Measurements from ENCODE around the gene S1PR5. TPM values are rescaled to one million over a fixed set of nuclear protein-coding genes. Genes with fewer than 3 reads are reported as not detected.
"Not testable (repeated sequence)": the region's sequence is repeated elsewhere in the genome, so short reads cannot be mapped to it uniquely, and the experiment has no call there.

The S1PR5 gene
- total and polyA plus RNA-seq, 3 experiments from 2014 or later = 1.5 to 90.3 (median 1.8) TPM

DNA sequence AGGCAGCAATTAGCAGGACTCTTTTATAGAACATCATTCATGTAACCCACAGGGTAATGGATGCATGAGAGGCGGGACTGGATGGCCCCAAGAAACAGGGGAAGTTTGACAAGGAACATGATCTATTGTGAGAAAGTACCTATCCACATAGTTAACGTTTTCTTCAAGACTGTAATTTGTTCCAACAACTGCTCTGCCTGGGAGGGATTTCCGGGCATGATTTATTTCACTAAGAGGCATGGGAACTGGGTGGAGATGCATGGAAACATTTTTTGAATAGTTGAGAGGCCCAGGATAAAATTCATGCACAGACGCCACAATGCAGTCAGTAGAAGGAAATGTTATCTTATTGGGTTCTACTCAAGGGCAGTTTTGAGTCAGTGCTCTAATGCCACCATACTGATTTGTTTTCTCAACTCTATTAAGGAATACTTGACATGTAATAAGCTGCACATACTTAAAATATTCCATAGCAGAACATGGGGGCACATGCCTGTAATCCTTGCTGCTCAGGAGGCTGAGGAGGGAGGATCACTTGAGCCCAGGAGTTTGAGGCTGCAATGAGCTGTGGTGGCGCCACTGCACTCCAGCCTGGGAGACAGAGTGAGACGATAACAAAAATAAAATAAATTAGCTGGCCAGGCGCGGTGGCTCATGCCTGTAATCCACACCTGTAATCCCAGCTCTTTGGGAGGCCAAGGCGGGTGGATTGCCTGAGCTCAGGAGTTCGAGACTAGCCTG is 16.6 kb upstream of the S1PR5 start:
- no peaks in the 10 kb centered on the region for H3K9me3 ChIP-seq (ENCODE audit: low read length)
- no peak overlapping the region for H3K27ac ChIP-seq (ENCODE audit: low read depth, low read length)
- H3K9me3 Mint-ChIP-seq = no peaks in the 10 kb centered on the region
- no peaks in the 10 kb centered on the region for H3K4me1 ChIP-seq (ENCODE audit: insufficient read depth, low read length)
- peak overlapping the region in 1 of 8 donors; percentile 18 for H3K27ac Mint-ChIP-seq
- no peak for DNase-seq
- no peaks in the 10 kb centered on the region for H3K27me3 ChIP-seq (ENCODE audit: insufficient read depth, low read length, poor library complexity, severe bottlenecking)
- no peak overlapping the region for H3K4me3 Mint-ChIP-seq
- ChIA-PET CTCF (interaction anchor here (1.2 kb wide), 1 partner anchor 38 kb away, joined by 6 read pairs; no protein-coding TSS in a partner anchor), POLR2A (no interaction called here)
- no peaks in the 10 kb centered on the region for H3K36me3 Mint-ChIP-seq
- peaks cover 0 to 3% (median 0%) of the 10 kb centered on the region in 3 donors for H3K4me1 Mint-ChIP-seq
- H3K27me3 Mint-ChIP-seq = peaks cover 4 to 20% of the 10 kb centered on the region in 2 donors
- no peak overlapping the region for H3K4me3 ChIP-seq (ENCODE audit: low read length)
- no peaks in the 10 kb centered on the region for H3K36me3 ChIP-seq (ENCODE audit: insufficient read depth, low read length)

DNA sequence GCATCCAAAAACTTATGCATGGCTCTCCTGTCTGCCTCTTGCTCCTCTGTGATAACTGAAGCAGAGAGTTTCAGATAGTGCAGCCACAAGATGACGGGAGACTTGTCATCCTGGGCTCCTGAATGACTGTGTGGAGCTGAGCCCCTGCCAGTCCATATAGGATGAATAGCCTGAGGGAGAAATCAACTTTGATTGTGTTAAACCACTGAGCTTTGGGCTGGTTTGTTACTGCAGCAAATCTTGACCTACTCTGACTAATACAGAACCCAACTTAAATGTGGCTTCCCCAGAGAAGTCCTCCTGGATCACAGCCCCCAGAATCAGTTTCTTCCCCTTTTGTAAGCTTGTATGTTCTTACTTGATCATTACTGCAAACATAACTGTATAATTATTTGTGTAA is 15.2 kb upstream of the S1PR5 start:
- Mint-ChIP-seq H3K36me3 (no peaks in the 10 kb centered on the region), H3K4me3 (no peak overlapping the region), H3K9me3 (no peaks in the 10 kb centered on the region), H3K27ac (no peak overlapping the region), H3K27me3 (peaks cover 4 to 11% of the 10 kb centered on the region in 2 donors), H3K4me1 (peaks cover 0 to 3% (median 0%) of the 10 kb centered on the region in 3 donors)
- H3K4me3 ChIP-seq (ENCODE audit: low read length) = no peak overlapping the region
- no peaks in the 10 kb centered on the region for H3K36me3 ChIP-seq (ENCODE audit: insufficient read depth, low read length)
- H3K9me3 ChIP-seq (ENCODE audit: low read length) = no peaks in the 10 kb centered on the region
- CTCF ChIA-PET = interaction anchor here (0.8 kb wide), 1 partner anchor 22 kb away, joined by 3 read pairs; no protein-coding TSS in a partner anchor
- H3K27me3 ChIP-seq (ENCODE audit: insufficient read depth, low read length, poor library complexity, severe bottlenecking) = no peaks in the 10 kb centered on the region
- no peaks in the 10 kb centered on the region for H3K4me1 ChIP-seq (ENCODE audit: insufficient read depth, low read length)
- POLR2A ChIA-PET = no interaction called here
- no peak for DNase-seq
- H3K27ac ChIP-seq (ENCODE audit: low read depth, low read length) = no peak overlapping the region

DNA sequence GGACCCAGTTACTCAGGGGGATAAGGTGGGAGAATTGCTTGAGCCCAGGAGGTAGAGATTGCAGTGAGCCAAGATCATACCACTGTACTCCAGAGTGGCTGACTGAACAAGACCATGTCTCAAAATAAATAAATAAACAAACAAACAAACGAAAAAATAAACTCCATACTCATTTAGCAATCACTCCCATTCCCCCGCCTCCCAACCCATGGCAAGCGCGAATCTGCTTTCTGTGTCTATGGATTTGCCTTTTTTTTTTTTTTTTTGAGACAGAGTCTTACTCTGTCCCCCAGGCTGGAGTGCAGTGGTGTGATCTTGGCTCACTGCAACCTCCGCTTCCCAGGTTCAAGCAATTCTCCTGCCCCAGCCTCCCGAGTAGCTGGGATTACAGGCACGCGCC is 9.6 kb upstream of the S1PR5 start:
- peaks cover 5 to 16% (median 10%) of the 10 kb centered on the region in 3 donors for H3K4me1 Mint-ChIP-seq
- H3K27ac Mint-ChIP-seq; H3K9me3 Mint-ChIP-seq; H3K36me3 Mint-ChIP-seq; H3K27me3 ChIP-seq (ENCODE audit: insufficient read depth, low read length, poor library complexity, severe bottlenecking); H3K36me3 ChIP-seq (ENCODE audit: insufficient read depth, low read length); H3K4me3 ChIP-seq (ENCODE audit: low read length); H3K27me3 Mint-ChIP-seq; DNase-seq; H3K9me3 ChIP-seq (ENCODE audit: low read length); CTCF ChIA-PET; H3K27ac ChIP-seq (ENCODE audit: low read depth, low read length); H3K4me1 ChIP-seq (ENCODE audit: insufficient read depth, low read length); H3K4me3 Mint-ChIP-seq: not testable (repeated sequence)
- POLR2A ChIA-PET = interaction anchor here (0.7 kb wide), 1 partner anchor 1387 kb away, joined by 3 read pairs; the partner anchor contains the start of gene ZNF317

DNA sequence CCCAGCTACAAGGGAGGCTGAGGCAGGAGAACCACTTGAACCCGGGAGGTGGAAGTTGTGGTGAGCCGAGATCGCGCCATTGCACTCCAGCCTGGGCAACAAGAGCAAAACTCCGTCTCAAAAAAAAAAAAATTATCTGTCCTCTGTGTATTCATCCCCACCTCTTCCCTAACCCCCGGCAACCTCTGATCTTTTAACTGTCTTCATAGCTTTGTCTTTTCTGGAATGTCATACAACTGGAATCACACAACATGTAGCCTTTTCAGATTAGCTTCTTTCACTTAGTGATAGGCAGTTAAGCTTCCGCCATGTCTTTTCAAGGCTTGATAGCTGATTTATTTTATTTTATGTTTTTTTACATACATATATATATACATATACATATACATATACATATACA is 8.4 kb upstream of the S1PR5 start:
- Mint-ChIP-seq H3K4me3 (no peak overlapping the region), H3K27ac (no peak overlapping the region), H3K36me3 (no peaks in the 10 kb centered on the region), H3K4me1 (peaks cover 5 to 18% (median 10%) of the 10 kb centered on the region in 3 donors), H3K27me3 (peaks cover 0 to 2% of the 10 kb centered on the region in 2 donors), H3K9me3 (no peaks in the 10 kb centered on the region)
- Histone ChIP-seq H3K4me3 (ENCODE audit: low read length) (no peak overlapping the region), H3K36me3 (ENCODE audit: insufficient read depth, low read length) (no peaks in the 10 kb centered on the region), H3K27me3 (ENCODE audit: insufficient read depth, low read length, poor library complexity, severe bottlenecking) (no peaks in the 10 kb centered on the region), H3K4me1 (ENCODE audit: insufficient read depth, low read length) (peaks cover 6% of the 10 kb centered on the region), H3K9me3 (ENCODE audit: low read length) (no peaks in the 10 kb centered on the region), H3K27ac (ENCODE audit: low read depth, low read length) (no peak overlapping the region)
- CTCF ChIA-PET = interaction anchor here (1.3 kb wide), 1 partner anchor 9 kb away, joined by 3 read pairs; the partner anchor contains the start of gene S1PR5
- POLR2A ChIA-PET = interaction anchor here (0.7 kb wide), 1 partner anchor 46 kb away, joined by 3 read pairs; no protein-coding TSS in a partner anchor
- DNase-seq = no peak

DNA sequence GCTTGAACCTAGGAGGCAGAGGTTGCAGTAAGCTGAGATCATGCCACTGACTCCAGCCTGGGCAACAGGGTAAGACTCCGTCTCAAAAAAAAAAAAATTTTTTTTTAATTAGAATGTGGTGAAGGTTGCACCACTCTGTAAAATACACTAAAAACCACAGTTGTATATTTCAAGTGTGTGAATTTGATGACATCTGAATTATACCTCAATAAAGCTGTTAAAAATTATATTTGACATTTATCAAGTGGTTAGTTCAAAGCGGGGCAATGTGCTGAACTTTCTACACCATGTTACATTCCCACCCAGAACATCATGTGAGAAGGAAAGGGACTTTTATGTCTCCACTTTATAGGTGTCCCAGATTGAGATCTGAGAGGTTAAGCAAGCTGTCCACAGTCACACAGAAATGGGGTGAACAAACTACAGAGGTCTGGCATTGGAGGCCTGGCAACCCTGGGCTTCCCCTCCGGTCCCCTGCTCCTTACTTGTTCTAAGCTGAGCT is 5.9 kb upstream of the S1PR5 start:
- Histone ChIP-seq H3K27me3 (ENCODE audit: insufficient read depth, low read length, poor library complexity, severe bottlenecking) (peaks cover 8% of the 10 kb centered on the region), H3K36me3 (ENCODE audit: insufficient read depth, low read length) (no peaks in the 10 kb centered on the region), H3K4me1 (ENCODE audit: insufficient read depth, low read length) (peaks cover 24% of the 10 kb centered on the region), H3K27ac (ENCODE audit: low read depth, low read length) (no peak overlapping the region), H3K4me3 (ENCODE audit: low read length) (no peak overlapping the region), H3K9me3 (ENCODE audit: low read length) (no peaks in the 10 kb centered on the region)
- peak in 2 of 5 donors; percentile 46 to 64 for DNase-seq
- H3K4me3 Mint-ChIP-seq = peak overlapping the region in 6 of 7 donors; percentile 43 to 57 (median 50)
- no peaks in the 10 kb centered on the region for H3K36me3 Mint-ChIP-seq
- peak overlapping the region; percentile 68 to 94 (median 90) for H3K27ac Mint-ChIP-seq
- POLR2A ChIA-PET = interaction anchor here (0.6 to 0.7 kb wide), 3 partner anchors 562 to 1434 kb away, joined by 4 to 9 read pairs (median 7); no protein-coding TSS in a partner anchor
- no peaks in the 10 kb centered on the region for H3K9me3 Mint-ChIP-seq
- CTCF ChIA-PET = interaction anchor here (0.6 to 2.3 kb wide), 7 partner anchors 11 to 121 kb away, joined by 3 to 7 read pairs (median 3); no protein-coding TSS in a partner anchor
- peaks cover 11 to 16% of the 10 kb centered on the region in 2 donors for H3K27me3 Mint-ChIP-seq
- peaks cover 23 to 37% (median 29%) of the 10 kb centered on the region in 3 donors for H3K4me1 Mint-ChIP-seq

DNA sequence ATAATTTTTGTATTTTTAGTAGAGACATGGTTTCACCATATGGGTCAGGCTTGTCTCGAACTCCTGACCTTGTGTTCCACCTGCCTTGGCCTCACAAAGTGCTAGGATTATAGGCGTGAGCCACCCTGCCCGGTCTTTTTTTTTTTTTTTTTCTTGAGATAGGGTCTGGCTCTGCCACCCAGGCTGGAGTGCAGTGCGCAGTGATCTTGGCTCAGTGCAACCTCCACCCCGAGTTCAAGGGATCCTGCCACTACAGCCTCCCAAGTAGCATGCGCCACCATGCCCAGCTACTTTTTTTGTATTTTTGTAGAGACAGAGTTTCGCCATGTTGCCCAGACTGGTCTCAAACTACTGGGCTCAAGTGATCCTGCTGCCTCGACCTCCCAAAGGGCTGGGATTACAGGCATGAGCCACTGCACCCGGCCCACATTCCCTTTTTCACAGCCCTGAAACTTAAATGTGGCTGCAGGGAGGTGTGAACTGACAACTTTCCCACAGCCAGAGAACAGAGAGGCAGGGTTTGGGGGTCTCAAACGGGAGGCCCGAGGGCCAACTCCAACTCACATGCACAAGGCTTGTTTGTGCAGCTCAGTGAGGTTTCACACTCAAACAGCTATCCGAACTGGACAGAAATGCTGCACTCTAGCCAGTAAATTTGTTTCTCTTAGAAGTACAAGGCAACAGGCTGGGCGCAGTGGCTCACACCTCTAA is 4.4 kb upstream of the S1PR5 start:
- Histone ChIP-seq H3K27ac (ENCODE audit: low read depth, low read length) (no peak overlapping the region), H3K36me3 (ENCODE audit: insufficient read depth, low read length) (no peaks in the 10 kb centered on the region), H3K4me3 (ENCODE audit: low read length) (no peak overlapping the region), H3K27me3 (ENCODE audit: insufficient read depth, low read length, poor library complexity, severe bottlenecking) (peaks cover 13% of the 10 kb centered on the region), H3K4me1 (ENCODE audit: insufficient read depth, low read length) (peaks cover 31% of the 10 kb centered on the region), H3K9me3 (ENCODE audit: low read length) (no peaks in the 10 kb centered on the region)
- Mint-ChIP-seq H3K4me3 (peak overlapping the region in 3 of 7 donors; percentile 33 to 71 (median 51)), H3K9me3 (no peaks in the 10 kb centered on the region), H3K36me3 (peaks cover 0 to 3% (median 2%) of the 10 kb centered on the region in 3 donors), H3K27ac (peak overlapping the region in 6 of 8 donors; percentile 33 to 92 (median 69)), H3K4me1 (peaks cover 29 to 45% (median 37%) of the 10 kb centered on the region in 3 donors), H3K27me3 (peaks cover 17 to 22% of the 10 kb centered on the region in 2 donors)
- ChIA-PET POLR2A (interaction anchor here (0.7 kb wide), 1 partner anchor 94 kb away, joined by 5 read pairs; no protein-coding TSS in a partner anchor), CTCF (interaction anchor here (1.1 to 2.3 kb wide), 2 partner anchors 9 to 59 kb away, joined by 3 to 7 read pairs; no protein-coding TSS in a partner anchor)
- no peak for DNase-seq

DNA sequence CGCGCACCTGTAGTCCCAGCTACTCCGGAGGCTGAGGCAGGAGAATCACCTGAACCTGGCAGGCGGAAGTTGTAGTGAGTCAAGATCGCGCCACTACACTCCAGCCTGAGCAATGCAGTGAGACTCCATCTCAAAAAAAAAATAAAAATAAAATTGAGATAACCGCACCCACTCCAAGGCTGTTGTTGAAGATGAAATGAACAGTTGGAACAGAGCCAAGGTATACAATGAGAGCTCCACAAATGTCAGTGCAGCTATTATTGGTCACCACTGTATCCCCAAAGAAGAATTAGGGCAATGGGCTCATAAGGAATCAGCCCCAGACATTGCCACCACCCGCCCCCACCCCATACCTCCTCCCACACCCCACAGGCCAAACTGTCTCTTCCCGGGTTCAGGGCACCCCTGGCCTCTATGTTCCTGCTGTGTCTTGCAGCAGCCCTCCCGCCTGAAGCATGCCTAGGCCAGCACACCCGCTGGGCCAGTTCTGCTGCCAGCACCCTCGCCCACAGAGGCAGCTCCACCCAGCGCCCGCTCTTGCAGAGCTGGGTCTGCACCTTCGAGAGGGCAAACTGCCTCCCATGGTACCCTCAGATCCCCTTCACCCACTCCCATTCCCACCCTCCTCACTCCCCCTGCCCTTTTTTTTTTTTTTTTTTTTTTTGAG is 3.5 kb upstream of the S1PR5 start:
- peaks cover 23 to 29% of the 10 kb centered on the region in 2 donors for H3K27me3 Mint-ChIP-seq
- H3K27me3 ChIP-seq (ENCODE audit: insufficient read depth, low read length, poor library complexity, severe bottlenecking) = peaks cover 15% of the 10 kb centered on the region

More for the DNA sequence above, 3.5 kb upstream of the S1PR5 start:
- H3K9me3 ChIP-seq (ENCODE audit: low read length) = no peaks in the 10 kb centered on the region
- Mint-ChIP-seq H3K4me1 (peaks cover 33 to 52% (median 42%) of the 10 kb centered on the region in 3 donors), H3K9me3 (no peaks in the 10 kb centered on the region), H3K27ac (peak overlapping the region in 7 of 8 donors; percentile 33 to 72 (median 60)), H3K36me3 (peaks cover 2 to 6% (median 3%) of the 10 kb centered on the region in 3 donors), H3K4me3 (peak overlapping the region in 4 of 7 donors; percentile 55 to 71 (median 64))
- ChIA-PET CTCF (interaction anchor here (1.0 kb wide), 1 partner anchor 9 kb away, joined by 4 read pairs; no protein-coding TSS in a partner anchor), POLR2A (interaction anchor here (1.7 kb wide), 1 partner anchor 12 kb away, joined by 3 read pairs; no protein-coding TSS in a partner anchor)
- DNase-seq = no peak
- no peak overlapping the region for H3K4me3 ChIP-seq (ENCODE audit: low read length)
- H3K36me3 ChIP-seq (ENCODE audit: insufficient read depth, low read length) = no peaks in the 10 kb centered on the region
- peaks cover 31% of the 10 kb centered on the region for H3K4me1 ChIP-seq (ENCODE audit: insufficient read depth, low read length)
- no peak overlapping the region for H3K27ac ChIP-seq (ENCODE audit: low read depth, low read length)
